ENCODE results near the gene MACROD2. TPM values are rescaled to one million over a fixed set of nuclear protein-coding genes. Genes with fewer than 3 reads are reported as not detected.

The MACROD2 gene
- total RNA-seq, 1 experiment from 2014 or later = 3.7 TPM

GRCh38 chr20:14570811-14571210, 575.5 kb downstream of the MACROD2 start:
- ChIA-PET POLR2A (no interaction called here), RAD21 (ENCODE audit: low non-redundant PET in 1 of 2, low total read pairs in 2 of 2, uncharacterized antibody in 2 of 2, unreplicated experiment in 2 of 2) (no interaction called here), CTCF (no interaction called here)
- H3K79me2 ChIP-seq (ENCODE audit: insufficient read depth, low read length) = no peaks in the 10 kb centered on the region
- H3K9me2 ChIP-seq (ENCODE audit: insufficient read depth) = no peaks in the 10 kb centered on the region
- H3K27me3 ChIP-seq (ENCODE audit: insufficient read depth, low read length) = no peaks in the 10 kb centered on the region
- H4K20me1 ChIP-seq (ENCODE audit: insufficient read depth) = no peaks in the 10 kb centered on the region
- TF ChIP-seq YY1 (IDR thresholded peaks at IDR 0.05; ENCODE audit: extremely low read depth, insufficient replicate concordance, low read depth, low read length) = no peak
- no peak for TF ChIP-seq REST (IDR thresholded peaks at IDR 0.05; ENCODE audit: low read depth)
- TF ChIP-seq FOSL1 (IDR thresholded peaks at IDR 0.05; ENCODE audit: low read depth) = no peak
- TF ChIP-seq EZH2 (IDR thresholded peaks at IDR 0.05) = no peak
- no peak for TF ChIP-seq JUND (IDR thresholded peaks at IDR 0.05)
- TF ChIP-seq ZBTB33 (IDR thresholded peaks at IDR 0.05; ENCODE audit: extremely low read depth, insufficient replicate concordance, low read length) = no peak
- no peak for TF ChIP-seq RAD21 (IDR thresholded peaks at IDR 0.05; ENCODE audit: low read depth)
- no peak for TF ChIP-seq SRF (IDR thresholded peaks at IDR 0.05; ENCODE audit: low read depth)
- no peak for TF ChIP-seq TCF7L2 (IDR thresholded peaks at IDR 0.05; ENCODE audit: borderline replicate concordance, extremely low read depth, insufficient read depth, insufficient read length)
- no peak for TF ChIP-seq SIN3A (IDR thresholded peaks at IDR 0.05; ENCODE audit: low read depth)
- TF ChIP-seq MAX (IDR thresholded peaks at IDR 0.05) = no peak
- TF ChIP-seq ELF1 (IDR thresholded peaks at IDR 0.05; ENCODE audit: borderline replicate concordance, low read depth) = no peak
- H3K27ac ChIP-seq (ENCODE audit: low read depth, low read length) = no peak overlapping the region
- H3K36me3 ChIP-seq (ENCODE audit: control insufficient read depth in 1 of 2, insufficient read depth in 2 of 2, low read length in 2 of 2) = no peaks in the 10 kb centered on the region
- no peak overlapping the region for H3K4me3 ChIP-seq (replicated peaks in 1 of 2; ENCODE audit: low read depth in 1 of 2, low read length in 2 of 2)
- no TSS peak for BruUV-seq (replicated peaks)
- DNase-seq (ENCODE audit: low read depth, low spot score) (no peak), ATAC-seq (no peak)
- H3K4me2 ChIP-seq (ENCODE audit: low read length) = no peak overlapping the region
- H3K9me3 ChIP-seq (ENCODE audit: control insufficient read depth in 1 of 2, insufficient read depth in 1 of 2, low read depth in 1 of 2, low read length in 2 of 2) = no peaks in the 10 kb centered on the region
- H3K9ac ChIP-seq (ENCODE audit: low read length) = no peak overlapping the region
- no peak overlapping the region for H2AFZ ChIP-seq (ENCODE audit: low read depth, low read length, poor library complexity, severe bottlenecking)
- intact Hi-C loops (cut with micrococcal nuclease) = no loop called here
- no peaks in the 10 kb centered on the region for H3K4me1 ChIP-seq (ENCODE audit: control insufficient read depth in 1 of 2, insufficient read depth in 2 of 2, low read length in 2 of 2)

Data from HCT116 (cell line).